Globus pallidus (tissue), 1 donor: ENCODE data around the gene C2orf74.
"Not testable (repeated sequence)": the region's sequence is repeated elsewhere in the genome, so short reads cannot be mapped to it uniquely, and the experiment has no call there.

Experiments used
- DNase-seq: peaks from one replicate; pipeline ENCODE4 v3.0.0-alpha.2; 2015; ENCODE audit warnings: low spot score

C2orf74 gene

DNA sequence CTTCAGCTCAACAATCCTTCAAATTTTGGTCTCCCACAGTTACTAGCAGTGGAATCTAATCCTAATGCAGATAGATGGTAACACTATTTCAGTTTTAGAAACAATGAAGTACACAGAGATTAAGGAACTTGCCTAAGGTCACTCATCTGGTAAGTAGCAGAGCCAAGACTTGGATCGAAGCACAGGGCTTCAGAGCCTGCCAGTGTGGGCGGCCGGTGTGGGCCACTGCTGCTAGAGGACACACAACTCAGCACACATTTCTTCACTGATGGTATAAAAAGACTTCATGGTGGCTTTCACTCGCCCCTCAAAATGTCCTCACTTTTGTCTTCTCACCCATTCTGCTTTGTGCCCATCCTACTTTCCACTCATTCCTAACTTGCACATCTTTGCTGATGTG is 11.1 kb downstream of the C2orf74 start:
- DNase-seq, result no peak

DNA sequence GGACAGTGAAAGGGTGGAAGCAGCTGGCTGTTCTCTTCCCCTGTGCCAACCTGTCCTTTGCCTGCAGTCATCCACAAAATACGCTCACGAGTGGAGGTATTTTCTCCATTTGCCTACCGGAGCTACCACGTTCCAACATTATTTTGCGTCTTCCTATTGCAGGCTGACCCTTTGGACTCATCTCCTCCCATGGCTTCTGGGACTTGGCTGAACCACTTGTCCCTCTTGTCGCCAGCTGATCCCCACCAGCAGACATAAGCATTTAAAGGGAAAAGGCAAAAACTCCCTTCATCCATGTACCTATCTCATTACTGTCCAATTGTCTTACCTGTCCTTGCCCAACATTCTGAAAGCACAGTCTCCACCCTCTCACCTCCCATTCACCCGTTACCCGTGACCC is 13.0 kb downstream of the C2orf74 start:
- no peak for DNase-seq

DNA sequence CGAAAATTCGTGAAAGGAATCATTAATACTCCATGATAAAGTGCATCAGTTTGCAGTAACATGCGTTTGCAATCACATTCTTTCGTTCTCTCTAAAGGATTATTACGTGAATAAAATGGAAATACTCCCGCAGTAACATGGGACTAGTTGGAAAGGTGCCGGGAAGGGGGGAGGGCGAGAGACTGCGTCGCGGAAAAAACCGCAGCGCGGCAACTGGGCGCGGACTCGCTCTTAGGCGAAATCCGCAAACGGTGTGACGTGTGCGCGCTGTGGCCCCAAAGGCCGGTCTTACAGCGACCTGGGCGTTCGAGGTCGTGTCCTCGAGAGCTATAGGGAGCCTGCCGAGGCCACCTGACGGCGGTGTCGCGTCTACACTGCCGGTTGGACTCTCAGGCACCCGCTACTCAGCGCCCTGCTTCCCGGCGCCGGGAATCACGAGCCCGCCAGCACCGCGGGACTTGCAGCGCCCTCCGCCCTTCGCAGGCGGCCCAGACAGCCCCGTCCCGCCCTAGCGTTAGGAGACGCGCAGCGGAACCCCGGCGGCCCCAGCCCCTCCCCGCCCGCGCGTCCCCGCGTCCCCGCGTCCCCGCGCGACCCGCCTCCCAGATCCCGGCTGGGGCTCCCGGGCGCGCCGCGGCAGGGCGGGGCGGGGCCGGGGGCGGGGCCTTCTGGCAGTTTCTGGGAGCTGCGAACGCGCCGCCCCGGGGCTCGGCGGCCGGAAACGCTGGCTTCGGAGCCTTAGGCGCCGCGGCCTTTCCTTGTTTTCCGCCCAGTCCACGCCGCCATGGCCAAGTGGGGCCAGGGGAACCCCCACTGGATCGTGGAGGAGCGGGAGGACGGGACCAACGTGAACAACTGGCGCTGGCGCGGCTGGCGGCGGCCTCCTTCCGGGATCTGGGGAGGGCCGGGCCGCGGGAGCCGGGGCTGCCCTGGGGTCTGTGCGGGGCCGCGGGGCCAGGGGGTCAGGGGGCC is 15.1 kb downstream of the C2orf74 start:
- peak; percentile 94 for DNase-seq

DNA sequence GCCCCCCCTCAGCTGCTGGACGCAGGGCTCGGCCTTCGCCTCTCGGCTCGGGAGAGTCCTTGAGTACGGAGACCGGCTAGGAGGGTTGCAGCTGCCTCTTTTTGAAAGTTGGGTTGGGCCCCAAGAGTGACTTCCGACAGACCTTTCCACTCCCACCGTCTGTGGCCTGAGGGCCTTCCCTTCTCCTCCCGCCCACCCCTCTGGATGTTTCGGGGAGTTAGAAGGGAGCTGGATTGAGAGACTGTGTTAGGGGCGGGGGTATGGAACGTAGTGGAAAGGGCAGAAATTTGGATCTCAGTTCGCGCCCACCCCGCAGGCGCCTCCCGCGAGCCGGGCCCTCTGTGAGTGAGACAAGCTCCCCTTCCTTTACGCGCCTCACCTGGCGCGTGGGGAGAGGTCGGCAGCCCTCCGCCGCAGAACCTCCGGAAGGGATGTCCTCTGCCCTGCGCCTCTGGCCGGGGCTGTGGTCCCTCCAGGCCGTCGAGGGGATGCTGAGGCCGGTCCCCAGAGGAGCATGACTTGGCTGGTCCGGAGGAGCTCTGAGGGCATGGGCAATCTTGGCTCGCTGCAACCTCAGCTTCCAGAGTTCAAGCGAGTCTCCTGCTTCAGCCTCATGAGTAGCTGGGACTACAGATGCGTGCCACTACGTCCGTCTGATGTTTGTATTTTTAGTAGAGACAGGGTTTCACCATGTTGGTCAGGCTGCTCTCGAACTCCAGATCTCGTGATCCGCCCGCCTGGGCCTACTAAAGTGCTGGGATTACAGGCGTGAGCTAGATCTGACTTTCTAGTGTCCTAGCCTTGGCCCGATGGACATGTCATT is 15.9 kb downstream of the C2orf74 start:
- no peak for DNase-seq

DNA sequence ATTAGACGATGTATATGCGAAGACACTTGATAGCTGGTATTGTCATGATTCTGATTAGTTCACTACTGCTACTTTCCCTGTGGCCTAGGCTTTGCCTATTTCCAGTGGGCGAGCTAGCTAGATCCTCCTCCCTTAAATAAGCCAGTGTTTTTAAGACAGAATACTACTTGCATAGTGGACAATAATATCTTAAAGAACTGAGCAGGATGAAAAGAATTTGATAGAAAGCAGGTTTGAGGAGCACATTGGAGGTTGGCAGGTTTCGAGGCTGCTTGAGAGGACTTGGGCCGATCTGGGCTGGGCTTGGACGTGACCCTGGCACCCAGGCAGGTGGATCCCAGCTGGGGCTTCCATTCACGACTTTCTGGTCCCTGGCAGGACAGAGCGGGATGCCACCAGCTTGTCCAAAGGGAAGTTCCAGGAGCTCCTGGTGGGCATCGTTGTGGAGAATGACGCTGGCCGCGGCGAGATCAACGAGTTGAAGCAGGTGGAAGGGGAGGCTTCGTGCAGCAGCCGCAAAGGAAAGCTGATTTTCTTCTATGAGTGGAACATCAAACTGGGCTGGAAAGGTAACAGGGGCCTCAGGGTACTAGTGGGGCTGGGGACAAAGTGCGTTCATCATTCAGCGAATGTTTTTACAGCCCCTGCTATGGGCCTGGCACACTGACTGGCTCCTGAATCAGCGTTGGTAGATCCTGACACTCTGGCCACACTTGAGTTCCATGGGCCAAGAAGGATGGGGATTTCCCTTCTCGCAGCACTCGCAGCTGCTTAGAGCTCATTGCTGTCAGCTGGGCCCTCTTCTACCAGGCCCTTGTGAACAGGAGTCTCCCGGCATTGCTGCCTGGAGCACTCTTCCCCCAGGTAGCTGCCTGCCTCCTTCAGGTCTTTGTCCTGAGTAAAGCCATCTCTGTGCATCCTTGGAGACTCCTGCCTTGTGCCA is 16.9 kb downstream of the C2orf74 start:
- no peak for DNase-seq

DNA sequence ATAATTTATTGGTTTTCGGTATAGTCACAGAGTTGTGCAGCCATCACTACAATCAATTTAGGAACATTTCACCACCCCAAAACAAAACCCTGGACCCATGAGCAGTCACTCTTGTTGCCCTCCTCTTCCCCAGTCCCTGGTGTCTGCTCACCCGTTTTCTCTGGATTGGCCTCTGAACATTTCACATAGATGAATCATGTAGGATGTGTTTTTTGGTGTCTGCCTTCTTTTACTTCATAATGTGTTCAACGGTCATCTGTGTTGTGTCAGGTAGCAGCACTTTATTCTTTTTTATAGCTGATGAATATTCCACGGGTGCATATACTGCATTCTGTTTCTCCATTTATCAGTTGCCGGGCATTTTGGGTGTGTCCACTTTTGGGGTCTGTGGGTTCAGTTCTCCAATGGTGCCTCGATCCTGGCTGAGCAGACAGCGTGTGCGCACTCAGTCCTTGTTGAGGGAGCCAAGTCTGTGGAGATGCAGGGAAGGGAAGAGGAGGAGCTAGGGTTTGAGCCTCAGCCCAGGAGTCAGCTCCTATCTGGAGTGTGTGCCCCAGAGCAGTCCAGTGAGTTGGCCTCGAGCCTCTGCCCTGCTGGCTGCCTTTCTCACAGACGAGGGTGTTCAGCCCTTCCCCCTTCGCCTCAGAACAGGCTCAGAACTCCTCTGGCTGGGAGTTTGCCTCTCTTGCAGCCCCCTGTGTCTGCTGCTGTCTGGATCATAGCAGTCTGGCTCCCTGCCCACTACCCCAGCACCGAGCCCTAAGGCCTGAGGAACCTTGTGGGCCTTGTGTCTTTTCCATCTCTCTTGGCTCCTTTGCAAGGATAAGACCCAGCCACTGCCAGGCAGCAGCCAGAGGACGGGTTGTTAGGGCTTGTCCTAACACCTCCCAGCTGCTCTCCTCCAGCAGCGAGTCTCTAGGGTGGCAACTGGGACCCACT is 18.0 kb downstream of the C2orf74 start:
- peak; percentile 70 for DNase-seq

DNA sequence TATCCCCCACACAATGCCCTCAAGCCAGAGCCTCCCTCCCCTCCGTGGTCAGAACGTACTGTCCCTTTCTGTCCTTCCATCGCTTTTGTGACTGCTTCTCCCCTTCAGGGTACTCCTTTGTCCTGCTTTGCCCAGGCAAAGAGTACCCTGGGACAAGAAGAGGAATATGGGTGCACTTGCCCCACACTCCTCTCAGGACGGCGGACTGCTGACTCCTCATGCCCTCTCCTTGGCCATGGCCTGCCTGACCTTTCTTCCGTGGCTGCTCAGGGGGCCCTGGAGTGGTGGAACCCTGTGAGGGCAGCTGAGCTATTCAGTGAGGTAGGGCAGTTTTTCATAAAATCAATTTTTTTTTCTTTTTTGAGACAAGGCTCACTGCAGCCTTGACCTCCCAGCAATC is 18.7 kb downstream of the C2orf74 start:
- DNase-seq, result no peak

DNA sequence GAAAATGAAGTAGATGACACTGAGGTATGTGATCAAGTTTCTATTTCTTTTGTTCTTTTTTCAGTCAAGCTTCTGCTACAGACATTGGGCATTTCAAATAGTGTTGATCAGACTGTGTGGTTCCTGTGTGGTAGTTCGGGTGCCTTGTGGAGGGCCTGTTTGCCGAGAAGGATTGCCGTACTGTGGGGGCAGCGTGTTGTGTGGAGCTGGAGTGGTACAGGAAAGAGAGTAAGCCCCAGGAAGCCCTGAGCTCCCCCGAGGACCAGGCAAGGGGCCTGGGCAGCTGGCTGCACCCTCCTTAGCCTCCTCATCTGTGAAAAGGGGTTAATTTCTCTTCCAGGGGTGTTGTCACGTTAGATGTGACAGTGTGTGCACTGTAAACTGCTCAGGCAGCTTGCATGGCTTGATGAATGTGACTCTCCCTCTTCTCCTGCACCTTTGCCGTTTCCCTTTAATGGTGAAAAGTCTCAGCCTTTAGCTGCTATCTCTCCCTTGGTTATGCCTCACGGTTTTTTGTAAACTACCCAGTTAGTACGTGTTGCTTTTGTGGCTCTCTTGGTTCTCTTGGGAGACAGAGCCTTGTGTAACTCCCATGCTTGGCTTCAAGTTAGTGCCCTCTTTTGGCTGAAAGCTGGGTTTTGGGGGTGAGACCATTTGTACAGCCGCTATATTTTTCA is 19.5 kb downstream of the C2orf74 start:
- no peak for DNase-seq

DNA sequence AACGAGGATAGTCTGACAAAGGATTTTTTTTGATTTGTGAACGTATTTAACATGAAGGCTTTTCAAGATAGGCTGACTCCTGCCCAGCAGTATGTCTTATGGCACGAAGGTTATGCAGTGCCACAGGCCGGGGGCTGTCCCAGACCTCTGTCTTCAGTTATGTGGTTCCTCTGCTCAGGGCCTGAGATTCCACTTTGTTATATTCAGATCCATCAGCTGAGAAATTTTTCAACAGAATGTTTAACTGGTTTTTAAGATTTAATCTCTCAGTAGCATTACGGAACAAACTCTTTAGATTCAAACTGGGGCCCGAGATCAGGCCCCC is 20.0 kb downstream of the C2orf74 start:
- DNase-seq, result no peak

DNA sequence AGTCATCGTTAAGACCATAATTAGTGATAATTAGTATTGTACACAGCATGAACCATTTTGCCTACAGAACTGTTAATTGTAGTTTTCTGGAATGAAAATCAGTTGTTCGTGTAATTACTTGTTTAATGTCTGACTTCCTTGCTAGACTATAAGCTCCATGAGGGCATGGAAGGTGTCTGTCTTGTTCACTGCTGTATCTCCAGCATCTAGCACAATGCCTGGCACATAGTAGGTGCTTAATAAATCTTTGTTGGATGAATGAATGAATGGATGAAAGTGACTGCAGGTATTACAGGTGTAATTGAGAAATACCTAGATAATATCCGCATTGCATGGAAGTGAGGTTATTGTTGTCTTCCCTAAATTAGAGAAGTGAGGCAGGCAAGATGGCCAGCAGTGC is 21.8 kb downstream of the C2orf74 start:
- no peak for DNase-seq

DNA sequence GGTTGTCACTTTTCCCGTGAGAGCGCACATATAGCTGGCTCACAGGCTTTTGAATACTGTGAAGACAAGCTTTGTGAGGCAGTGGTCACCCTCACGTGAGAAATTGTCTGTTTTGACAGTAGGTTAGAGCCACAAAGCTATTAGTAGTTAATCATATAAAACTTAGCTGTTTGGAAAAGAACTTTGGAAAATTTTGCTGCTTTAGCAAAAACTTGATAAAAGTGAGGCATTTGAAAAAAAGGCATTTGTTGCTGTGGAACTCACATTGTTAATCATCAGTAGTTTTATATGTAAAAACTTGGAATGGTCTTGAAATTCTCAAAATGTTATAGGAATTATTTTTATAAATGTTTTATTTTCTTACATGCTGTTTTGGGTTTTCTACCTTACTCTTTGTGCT is 22.3 kb downstream of the C2orf74 start:
- DNase-seq, result no peak

DNA sequence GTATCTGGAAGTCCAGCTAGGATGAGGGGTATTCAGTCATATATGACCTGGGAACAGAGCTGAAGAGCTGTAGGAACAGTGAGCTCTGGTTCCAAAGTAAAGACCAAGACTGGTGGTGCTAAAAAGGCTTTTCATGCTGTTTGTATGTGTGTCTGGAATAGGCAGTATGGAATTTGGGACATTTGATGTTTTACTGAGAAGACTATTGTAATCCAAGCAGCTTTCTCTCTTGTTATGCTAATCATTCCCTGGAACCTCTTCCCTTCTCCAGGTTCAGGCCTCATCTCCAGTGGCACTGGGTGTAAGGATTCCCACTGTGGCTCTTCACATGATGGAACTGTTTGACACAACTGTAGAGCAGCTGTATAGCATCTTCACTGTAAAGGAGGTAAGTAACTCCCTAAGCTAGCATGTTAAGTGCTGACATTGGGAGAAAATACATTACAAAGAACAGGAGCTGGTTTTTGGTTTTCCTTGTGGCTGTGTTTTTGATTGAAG is 23.3 kb downstream of the C2orf74 start:
- no peak for DNase-seq

DNA sequence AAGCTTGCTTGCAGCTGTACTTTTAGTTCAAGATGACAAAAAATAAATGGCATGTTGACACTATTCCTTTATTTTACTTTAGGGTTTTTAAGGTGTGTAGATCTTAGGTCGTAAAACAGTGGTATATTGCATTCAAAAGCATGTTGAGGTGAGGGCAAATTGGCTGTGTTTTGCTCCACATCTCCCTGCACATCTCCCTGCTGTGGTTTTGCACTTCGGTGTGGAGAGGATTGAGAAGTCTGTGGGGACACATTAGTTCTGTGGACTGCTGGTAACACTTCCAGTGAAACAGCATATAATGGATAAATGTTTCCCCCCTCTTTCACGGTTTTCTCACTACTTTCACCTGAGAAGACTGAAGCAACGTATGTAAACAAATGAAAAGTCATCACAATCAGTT is 25.1 kb downstream of the C2orf74 start:
- DNase-seq, result no peak

DNA sequence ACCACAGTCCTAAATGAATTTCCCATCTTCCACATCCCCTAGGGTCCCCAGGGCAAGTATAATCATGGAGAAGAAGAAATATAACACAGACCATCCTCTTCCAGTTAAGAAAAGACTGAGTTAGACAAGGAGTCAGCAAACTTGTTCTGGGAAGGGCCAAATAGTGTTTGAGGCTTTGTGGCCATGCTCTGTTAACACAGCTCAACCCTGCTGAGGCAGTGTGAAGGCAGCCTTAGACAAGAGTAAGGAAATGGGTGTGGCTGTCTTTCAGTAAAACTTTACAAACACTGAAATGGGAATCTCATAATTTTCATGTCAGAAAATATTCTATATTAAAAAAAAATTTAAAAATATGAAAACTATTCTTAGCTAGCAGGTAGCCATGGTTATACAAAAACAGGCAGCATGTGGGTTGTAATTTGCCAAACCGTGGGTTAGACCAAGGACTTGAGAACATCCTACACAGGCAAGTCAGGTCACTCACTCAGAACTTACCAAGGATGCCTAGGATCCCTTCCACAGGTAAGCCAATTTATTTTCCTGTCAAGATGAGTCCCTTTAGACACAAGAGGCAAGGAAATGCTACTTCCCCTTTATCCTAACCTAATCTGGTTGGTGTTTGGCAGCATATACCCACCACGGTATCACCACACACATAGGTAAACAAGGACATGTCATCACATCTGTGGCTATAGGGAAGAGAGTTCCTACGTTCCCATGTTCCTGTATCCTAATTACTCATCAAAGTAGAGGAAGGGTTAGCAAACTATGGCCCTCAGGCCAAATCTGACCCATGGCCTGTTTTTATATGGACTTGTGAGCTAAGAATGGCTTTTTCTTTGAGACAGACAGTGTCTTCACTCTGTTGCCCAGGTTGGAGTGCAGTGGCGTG is 31.9 kb downstream of the C2orf74 start:
- no peak for DNase-seq

DNA sequence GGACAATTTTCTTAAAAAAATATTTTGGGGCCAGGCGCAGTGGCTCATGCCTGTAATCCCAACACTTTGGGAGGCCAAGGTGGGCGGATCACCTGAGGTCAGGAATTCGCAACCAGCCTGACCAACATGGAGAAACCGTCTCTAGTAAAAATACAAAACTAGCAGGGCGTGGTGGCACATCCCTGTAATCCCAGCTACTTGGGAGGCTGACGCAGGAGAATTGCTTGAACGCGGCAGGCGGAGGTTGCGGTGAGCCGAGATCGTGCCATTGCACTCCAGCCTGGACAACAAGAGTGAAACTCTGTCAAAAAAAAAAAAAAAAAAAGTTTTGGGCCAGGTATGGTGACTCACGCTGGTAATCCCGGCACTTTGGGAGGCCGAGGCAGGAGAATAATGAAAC is 32.7 kb downstream of the C2orf74 start:
- DNase-seq, result not testable (repeated sequence)

DNA sequence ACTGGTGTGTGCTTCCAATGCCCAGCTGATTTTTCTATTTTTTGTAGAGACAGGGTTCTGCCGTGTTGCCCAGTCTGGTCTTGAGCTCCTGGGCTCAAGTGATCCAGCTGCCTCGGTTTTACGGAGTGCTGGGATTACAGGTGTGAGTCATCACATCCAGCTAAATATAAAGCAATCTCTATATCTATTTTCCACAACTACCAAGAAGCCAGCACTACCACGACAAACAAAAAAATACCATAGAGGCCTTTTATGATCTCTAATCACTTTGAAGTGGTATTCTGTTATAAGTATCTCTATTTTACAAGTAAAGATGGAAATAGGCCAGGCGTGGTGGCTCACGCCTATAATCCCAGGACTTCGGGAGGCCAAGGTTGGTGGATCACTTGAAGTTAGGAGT is 34.7 kb downstream of the C2orf74 start:
- DNase-seq, result no peak

DNA sequence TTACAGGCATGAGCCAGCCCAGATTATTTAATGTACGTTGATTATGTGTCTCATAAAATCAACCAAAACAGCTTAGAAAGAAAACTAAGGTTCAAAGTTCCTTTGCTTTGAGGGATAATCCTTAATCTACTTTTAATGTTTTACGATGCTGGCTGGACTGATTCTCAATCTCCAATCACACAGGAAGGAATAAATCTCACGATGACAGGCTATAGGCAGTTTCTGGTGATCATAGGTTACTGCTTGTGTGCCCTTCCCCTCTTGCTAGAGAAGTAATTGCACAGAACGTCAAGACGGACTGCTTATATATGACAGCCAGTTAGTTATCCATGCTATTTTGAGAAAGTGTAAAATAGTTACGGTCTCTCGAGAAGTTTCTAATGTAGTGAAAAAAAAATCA is 43.1 kb downstream of the C2orf74 start:
- DNase-seq, result no peak

DNA sequence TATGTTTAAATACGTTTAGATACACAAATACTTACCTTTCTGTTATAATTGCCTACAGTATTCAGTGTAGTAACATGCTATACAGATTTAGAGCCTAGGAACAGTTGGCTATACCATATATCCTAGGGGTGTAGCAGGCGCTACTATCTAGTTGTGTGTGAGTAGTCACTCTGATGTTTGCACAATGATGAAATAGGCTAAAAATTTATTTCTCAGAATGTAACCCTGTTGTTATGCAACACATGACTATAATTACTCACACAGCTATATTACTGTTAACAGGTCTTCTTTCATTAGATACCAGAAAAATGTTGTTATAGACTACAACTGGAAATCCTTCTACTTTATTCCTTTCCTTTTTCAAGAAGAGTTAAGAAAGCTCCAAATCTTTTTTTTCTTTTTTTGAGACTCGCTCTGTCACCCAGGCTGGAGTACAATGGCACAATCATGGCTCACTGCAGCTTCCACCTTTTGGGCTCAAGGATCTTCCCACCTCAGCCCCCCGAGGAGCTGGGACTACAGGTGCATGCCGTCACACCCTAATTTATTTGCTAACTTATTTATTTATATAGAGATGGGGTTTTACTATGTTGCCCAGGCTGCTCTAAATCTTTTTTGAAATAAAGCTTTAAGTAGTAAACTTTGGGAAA is 48.5 kb downstream of the C2orf74 start:
- DNase-seq, result no peak

DNA sequence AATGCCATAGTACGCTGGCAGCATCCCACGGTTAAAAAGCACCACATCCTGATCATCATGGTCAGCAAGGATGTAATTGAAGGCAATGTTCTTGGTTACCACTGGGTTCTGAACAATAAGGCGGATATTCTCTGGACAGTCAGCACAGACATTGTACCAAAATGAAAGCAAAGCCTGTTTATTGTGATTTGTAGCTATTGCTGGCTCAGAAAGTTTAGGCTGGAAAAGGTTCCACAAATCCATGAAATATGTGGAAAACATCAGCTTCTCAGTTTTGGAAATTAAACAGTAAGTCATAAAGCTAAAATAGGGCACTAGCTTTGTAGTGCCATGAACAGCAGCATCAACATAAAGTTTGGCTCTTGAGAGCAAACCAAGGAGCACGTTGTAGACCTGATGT is 52.2 kb downstream of the C2orf74 start:
- peak; percentile 41 for DNase-seq
